Measurements from ENCODE around the gene INSRR.

The INSRR gene

GRCh38 chr1:156858959-156859522 lies at the start of gene INSRR:
Gene INSRR (minus strand): TSS chr1:156859117. CDS start chr1:156858621, 496 bp downstream.
- no peak for DNase-seq

- DNase-seq, result no peak
Measured at GRCh38 chr1:156908541-156908940, 49.6 kb upstream of the INSRR start.

- no peak for DNase-seq
Measured at GRCh38 chr1:156906206-156906906, 47.4 kb upstream of the INSRR start.

GRCh38 chr1:156905651-156906050 lies 46.7 kb upstream of the INSRR start:
- DNase-seq, result no peak

GRCh38 chr1:156905176-156905575 lies 46.3 kb upstream of the INSRR start:
- no peak for DNase-seq

- DNase-seq, result no peak
Measured at GRCh38 chr1:156904187-156904959, 45.5 kb upstream of the INSRR start.

- no peak for DNase-seq
Measured at GRCh38 chr1:156903328-156904091, 44.6 kb upstream of the INSRR start.

GRCh38 chr1:156901966-156902915 lies 43.3 kb upstream of the INSRR start:
- no peak for DNase-seq

- no peak for DNase-seq
Measured at GRCh38 chr1:156901590-156901900, 42.6 kb upstream of the INSRR start.

GRCh38 chr1:156900896-156901589 lies 42.1 kb upstream of the INSRR start:
- DNase-seq, result no peak

GRCh38 chr1:156899956-156900718 lies 41.2 kb upstream of the INSRR start:
- no peak for DNase-seq

GRCh38 chr1:156898971-156899664 lies 40.2 kb upstream of the INSRR start:
- DNase-seq, result no peak

- no peak for DNase-seq
Measured at GRCh38 chr1:156898161-156898566, 39.2 kb upstream of the INSRR start.

GRCh38 chr1:156897078-156897825 lies 38.3 kb upstream of the INSRR start:
- no peak for DNase-seq

- DNase-seq, result no peak
Measured at GRCh38 chr1:156896490-156897033, 37.6 kb upstream of the INSRR start.

GRCh38 chr1:156895927-156896326 lies 37.0 kb upstream of the INSRR start:
- no peak for DNase-seq

- no peak for DNase-seq
Measured at GRCh38 chr1:156895455-156895812, 36.5 kb upstream of the INSRR start.

GRCh38 chr1:156894711-156895454 lies 36.0 kb upstream of the INSRR start:
- no peak for DNase-seq
